Measurements from ENCODE around the gene CDIP1.

CDIP1 gene

DNA sequence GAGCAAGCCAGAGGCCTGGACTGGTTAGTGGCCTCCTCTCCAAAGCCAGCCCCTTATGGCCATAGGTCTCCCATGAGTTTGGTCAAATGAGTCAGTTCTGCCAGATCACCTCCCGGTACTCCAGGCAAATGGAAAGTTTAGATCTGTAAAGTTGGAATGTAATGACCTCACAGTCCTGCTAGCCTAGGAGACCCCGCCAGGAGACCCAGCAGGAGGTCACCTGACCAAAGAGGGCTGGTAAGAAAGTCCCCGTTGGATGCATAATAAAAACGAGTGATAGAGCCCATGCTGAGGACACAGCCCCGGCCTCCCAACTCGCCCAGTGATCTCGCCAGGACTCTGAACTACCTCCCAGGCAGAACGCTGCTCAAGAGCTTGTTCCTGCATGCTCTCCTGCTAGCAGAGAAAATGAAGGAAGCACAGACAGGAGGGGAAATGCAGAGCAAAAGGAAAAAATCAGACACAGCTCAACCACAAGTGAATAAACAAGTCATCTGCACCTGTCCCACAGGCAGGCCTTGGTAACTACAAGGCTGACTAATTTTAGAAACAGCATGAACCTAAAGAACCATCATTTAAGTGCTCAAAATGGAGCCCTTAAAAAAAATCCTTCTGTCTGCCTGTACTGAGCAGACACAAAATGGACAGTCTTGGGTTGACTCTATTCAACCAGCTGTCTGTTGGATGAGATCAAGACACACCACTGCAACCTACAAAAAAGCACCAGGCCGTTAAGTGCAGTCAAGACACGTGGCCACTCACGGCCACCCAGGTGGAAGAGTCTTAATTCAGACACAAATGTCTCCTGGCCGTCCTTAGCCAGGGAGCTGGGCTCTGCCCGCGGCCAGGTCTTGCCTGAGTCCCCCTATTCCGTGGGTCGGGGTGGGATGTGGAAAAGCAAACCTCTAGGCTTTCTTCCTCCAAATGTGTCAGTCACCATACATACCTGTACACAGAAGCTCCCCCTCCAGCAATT lies 9.2 kb downstream of the CDIP1 start:
- TF ChIP-seq, protein P1, sequence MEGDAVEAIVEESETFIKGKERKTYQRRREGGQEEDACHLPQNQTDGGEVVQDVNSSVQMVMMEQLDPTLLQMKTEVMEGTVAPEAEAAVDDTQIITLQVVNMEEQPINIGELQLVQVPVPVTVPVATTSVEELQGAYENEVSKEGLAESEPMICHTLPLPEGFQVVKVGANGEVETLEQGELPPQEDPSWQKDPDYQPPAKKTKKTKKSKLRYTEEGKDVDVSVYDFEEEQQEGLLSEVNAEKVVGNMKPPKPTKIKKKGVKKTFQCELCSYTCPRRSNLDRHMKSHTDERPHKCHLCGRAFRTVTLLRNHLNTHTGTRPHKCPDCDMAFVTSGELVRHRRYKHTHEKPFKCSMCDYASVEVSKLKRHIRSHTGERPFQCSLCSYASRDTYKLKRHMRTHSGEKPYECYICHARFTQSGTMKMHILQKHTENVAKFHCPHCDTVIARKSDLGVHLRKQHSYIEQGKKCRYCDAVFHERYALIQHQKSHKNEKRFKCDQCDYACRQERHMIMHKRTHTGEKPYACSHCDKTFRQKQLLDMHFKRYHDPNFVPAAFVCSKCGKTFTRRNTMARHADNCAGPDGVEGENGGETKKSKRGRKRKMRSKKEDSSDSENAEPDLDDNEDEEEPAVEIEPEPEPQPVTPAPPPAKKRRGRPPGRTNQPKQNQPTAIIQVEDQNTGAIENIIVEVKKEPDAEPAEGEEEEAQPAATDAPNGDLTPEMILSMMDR (IDR thresholded peaks at IDR 0.05): no peak

DNA sequence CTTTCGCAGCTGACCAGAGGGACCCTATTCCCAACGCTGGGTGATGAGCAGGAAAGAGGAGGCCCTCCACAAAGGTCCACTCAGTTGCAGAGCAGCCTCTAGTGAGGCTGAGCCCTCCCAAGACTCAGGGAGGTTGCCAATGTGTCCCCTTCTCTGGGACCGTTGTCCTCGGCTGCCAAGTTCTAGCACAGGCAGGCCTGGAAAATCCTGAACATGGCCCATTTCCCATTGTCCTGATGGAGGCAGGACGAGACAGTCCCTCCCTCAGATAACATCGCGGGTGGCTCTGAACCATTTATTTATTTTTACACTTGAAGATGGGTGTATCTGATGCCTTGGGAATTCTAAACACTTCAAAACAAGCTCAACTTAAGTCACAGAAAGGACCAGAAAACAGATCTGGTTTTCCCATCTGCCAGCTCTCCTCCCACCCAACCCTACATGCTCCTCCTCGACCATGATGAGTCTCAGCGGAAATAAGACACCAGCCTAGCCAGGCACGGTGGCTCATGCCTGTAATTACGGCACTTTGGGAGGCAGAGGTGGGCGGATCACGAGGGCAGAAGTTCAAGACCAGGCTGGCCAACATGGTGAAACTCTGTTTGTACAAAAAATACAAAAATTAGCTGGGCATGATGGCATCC lies 12.8 kb downstream of the CDIP1 start:
- TF ChIP-seq, protein P1 (IDR thresholded peaks at IDR 0.05): no peak

DNA sequence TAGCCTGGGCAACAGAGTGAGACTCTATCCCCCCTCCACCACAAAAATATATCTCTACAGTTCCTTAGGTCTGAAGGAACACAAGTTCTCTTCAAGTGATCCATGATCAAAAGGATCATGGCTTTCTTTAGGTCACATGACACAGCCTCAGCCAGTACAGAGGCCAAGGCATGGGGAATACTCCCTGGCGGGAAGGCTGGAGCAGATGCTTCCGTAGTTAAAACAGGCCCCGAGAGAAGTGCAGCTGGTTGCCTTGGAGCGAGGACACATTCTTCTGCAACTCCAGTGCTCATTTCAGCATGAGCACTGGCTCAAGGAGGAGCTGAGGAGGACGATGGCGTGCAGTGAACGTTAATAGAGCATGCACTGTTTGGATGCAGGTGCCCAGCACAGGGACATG lies 13.5 kb downstream of the CDIP1 start:
- TF ChIP-seq, protein P1 (IDR thresholded peaks at IDR 0.05): no peak

DNA sequence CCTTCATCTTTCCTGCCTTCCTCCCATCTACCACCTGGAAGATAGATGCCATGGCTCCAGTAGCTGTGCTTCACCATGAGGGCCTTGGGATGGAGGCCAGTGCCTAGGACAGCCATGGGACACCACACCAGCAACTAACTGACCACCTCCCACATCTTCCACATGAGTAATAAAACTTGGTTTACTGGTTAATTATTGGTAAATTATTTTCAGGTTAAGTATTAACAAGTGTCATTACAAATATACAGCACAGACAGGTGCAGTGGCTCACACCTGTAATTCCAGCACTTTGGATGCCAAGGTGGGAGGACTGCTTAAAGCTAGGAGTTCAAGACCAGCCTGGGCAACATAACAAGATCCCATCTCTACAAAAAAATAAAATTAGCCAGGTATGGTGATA lies 14.0 kb downstream of the CDIP1 start:
- TF ChIP-seq, protein P1 (IDR thresholded peaks at IDR 0.05): no peak

DNA sequence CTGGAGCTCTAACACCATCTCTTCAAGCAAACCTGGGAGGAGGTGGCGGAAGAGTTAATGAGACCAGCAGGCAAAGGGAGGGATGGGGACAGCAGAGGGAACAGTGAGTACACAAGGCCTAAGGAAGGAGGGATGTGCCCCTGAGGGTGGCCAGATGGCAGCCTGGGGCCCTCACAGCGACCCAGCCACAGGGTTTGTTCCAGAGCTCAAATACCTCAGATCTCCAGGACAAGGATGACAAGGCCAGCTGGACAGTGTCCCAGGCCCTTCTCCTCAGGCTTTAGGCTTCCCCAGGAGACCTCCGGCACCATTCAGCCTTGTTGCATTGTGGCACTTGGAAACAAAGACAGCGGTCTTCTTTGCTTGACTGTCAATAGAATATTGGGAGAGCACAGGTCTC lies 14.9 kb downstream of the CDIP1 start:
- TF ChIP-seq, protein P1 (IDR thresholded peaks at IDR 0.05): no peak

DNA sequence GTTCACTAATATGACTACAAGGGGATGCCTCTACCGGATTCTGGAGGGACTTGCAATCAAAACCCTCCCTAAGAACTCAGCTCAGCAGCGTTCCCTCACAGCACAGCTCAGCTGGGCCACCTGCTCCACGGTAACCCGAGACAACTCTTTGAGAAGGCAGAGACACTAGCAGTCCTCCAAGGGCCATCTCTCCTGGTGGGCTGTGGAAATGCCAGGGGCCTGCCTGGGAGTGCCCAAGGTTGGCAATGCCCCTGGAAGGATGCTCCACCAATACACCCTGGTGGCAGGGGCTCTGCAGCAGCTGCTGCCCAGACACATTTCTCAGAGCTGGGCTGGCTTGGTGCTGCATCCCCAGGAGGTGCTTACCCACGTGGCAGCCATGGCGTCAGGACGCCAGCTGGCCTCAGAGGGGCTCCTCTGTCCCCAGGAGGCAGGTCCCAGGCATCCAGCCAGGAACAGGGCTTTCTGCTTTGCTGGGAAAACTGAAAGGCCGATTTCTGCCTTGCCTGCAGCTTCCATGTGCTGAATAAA lies 16.5 kb downstream of the CDIP1 start:
- TF ChIP-seq, protein P1 (IDR thresholded peaks at IDR 0.05): no peak

DNA sequence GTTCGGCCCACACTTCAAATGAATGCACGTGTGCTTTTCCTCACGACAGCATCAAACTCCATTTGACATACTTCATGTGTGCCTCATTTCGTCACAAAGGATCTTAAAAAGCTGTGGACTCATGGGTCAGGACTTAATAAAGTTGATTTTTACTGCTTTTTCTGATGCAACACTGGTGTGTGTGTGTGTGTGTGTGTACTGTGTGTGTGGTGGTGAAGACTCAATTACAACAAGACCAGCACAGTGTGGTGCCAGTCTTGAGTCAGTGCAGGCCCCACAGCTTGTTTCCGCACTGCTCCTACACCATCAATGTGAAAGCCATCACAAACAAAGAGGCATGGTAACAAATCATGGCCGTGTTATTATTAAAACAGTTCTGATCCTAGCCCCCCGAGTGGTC lies 17.7 kb downstream of the CDIP1 start:
- TF ChIP-seq, protein P1 (IDR thresholded peaks at IDR 0.05): no peak

Data from LNCAP (cell line).